Kidney epithelial cell (primary cell): ENCODE measurements around the gene RNMT. TPM values are rescaled to one million over a fixed set of nuclear protein-coding genes. Genes with fewer than 3 reads are reported as not detected.

Experiments used
- DNase-seq: peaks from one replicate; pipeline ENCODE4 v3.0.0-alpha.2; 2010; ENCODE audit warnings: low read depth
- H3K27me3 ChIP-seq: 2 replicates; pipeline ENCODE4 v1.6.0; 2011; ENCODE audit warnings: low read length; ENCODE audit not compliant: control insufficient read depth, insufficient read depth
- H3K36me3 ChIP-seq: 2 replicates; pipeline ENCODE4 v1.5.1; 2011; ENCODE audit warnings: low read length; ENCODE audit not compliant: control insufficient read depth, insufficient read depth
- H3K4me3 ChIP-seq: 2 replicates; pipeline ENCODE4 v1.5.1; 2011; ENCODE audit warnings: low read depth, mild to moderate bottlenecking, control low read depth, low read length
- CTCF ChIP-seq: IDR thresholded peaks from 2 replicates; pipeline ENCODE4 v1.5.1; 2011; ENCODE audit warnings: mild to moderate bottlenecking, moderate library complexity, low read length, control low read depth, inconsistent platforms; ENCODE audit not compliant: insufficient read depth, poor library complexity, severe bottlenecking
- total RNA-seq: library from RNA; depleted of rRNA; stranded (reverse); fragments of >200 nt; gene quantifications from 2 replicates; pipeline ENCODE4 v1.2.3, GENCODE V29; 2015

Gene RNMT
- total RNA-seq, 1 donor from 2014 or later = 46.3 TPM

GRCh38 chr18:13715330-13715729, 11.1 kb upstream of the RNMT start:
- H3K36me3 ChIP-seq = no peaks in the 10 kb centered on the region
- no peaks in the 10 kb centered on the region for H3K27me3 ChIP-seq
- no peak for DNase-seq
- no peak overlapping the region for H3K4me3 ChIP-seq
- TF ChIP-seq CTCF = no peak

GRCh38 chr18:13716916-13717315, 9.6 kb upstream of the RNMT start:
- TF ChIP-seq CTCF = no peak
- Histone ChIP-seq H3K36me3 (no peaks in the 10 kb centered on the region), H3K27me3 (no peaks in the 10 kb centered on the region), H3K4me3 (no peak overlapping the region)
- no peak for DNase-seq

- Histone ChIP-seq H3K36me3 (no peaks in the 10 kb centered on the region), H3K27me3 (no peaks in the 10 kb centered on the region), H3K4me3 (no peak overlapping the region)
- no peak for DNase-seq
- no peak for TF ChIP-seq CTCF
These were observed 6.3 kb upstream of the RNMT start for GRCh38 chr18:13720123-13720522.

GRCh38 chr18:13720847-13721246, 5.6 kb upstream of the RNMT start:
- Histone ChIP-seq H3K4me3 (no peak overlapping the region), H3K36me3 (no peaks in the 10 kb centered on the region), H3K27me3 (no peaks in the 10 kb centered on the region)
- no peak for TF ChIP-seq CTCF
- no peak for DNase-seq

- no peak for TF ChIP-seq CTCF
- H3K27me3 ChIP-seq = no peaks in the 10 kb centered on the region
- no peaks in the 10 kb centered on the region for H3K36me3 ChIP-seq
- no peak for DNase-seq
- peak overlapping the region; percentile 51 for H3K4me3 ChIP-seq
These were observed 774 bp upstream of the RNMT start for GRCh38 chr18:13725566-13726231.

- Histone ChIP-seq H3K27me3 (no peaks in the 10 kb centered on the region), H3K4me3 (peak overlapping the region; percentile 51), H3K36me3 (no peaks in the 10 kb centered on the region)
- DNase-seq = no peak
- no peak for TF ChIP-seq CTCF
These were observed 479 bp downstream of the RNMT start for GRCh38 chr18:13726972-13727331.
